ENCODE data around the gene NPTN.
A peak's percentile ranks its signal among the peaks of the same experiment; 100 is the strongest.

Gene NPTN

DNA sequence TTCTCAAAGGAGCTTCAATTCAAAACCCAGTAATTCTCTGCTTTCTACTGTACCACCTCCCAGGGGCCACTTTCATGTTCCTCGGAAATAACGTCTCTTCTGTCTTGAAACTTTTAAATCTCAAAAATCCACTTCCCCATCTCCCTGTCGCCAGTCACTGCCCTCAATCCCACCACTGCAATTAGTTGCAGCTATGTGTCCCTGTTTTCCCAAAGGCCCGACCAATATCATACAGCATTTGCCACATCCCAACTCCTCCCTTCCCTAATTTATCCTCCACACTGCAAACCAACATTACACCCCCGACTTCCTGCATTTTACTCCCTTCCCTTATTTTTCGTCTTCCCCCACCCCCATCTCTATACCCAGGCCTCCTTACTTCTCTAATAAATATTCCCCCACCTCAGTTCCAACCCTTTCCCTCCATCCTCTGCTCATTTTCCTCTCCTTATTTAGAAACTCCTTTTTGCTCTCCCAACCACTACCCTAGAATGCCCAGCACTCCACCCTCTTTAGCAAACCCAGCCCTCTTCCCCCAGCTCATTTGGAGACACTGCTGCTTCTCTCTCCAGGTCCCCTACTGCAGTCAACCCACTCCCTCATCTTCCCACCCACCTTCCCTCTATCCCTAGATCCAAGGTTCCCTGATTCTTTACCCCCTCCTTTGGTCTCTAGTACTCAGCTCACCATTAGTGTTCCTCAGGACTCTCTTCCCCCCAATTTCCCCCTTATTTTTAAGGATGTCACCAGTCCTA lies 1.1 kb downstream of the NPTN start:
- no peak for DNase-seq

DNA sequence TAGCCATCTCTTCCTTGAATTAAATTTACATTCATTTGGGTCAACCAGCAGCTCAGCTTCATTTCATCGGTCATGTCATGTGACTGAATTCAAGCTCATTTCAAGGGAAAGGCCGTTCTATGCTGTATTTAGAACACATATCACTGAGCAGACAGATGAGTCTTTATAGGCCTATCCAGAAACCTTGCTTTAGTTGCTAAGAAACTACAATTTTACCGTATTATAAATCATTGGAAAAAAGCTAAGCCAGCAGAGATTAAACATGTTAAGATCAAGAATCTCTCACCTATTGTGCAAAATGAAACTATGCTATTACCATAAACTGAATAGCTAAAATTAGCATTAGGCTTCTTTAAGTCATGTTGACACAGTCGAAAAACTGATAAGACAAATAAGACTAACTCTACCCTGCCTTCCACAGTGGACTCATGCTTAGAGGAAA lies 2.2 kb downstream of the NPTN start:
- DNase-seq, result no peak

DNA sequence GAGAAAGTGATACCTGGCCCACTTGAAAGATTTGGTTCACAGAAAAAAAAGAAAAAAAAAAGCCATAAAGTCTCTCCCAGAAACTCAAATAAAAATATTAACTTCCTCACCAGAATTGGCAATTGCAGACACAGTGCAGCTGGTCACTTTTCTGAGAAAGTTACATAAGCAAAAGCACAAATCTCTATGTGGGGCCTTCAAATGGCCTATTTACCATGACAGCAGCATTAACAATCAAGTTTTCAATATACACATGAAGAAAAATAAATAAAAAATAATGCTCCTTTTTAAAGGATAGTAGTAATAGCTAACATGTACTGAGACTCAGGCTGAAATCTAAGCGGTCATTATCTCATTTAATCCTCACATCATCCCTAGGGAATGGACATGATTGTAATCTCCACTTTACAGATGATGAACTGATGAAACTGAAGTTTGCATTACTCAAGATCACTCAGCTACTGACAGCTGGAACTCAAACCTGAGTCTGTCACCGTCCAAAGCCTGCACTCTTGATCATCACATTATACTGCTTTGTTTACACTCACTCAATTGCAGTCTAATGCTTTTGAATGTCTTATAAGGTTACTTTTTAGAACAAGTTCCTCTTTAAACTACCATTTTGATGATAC lies 3.3 kb downstream of the NPTN start:
- no peak for DNase-seq

DNA sequence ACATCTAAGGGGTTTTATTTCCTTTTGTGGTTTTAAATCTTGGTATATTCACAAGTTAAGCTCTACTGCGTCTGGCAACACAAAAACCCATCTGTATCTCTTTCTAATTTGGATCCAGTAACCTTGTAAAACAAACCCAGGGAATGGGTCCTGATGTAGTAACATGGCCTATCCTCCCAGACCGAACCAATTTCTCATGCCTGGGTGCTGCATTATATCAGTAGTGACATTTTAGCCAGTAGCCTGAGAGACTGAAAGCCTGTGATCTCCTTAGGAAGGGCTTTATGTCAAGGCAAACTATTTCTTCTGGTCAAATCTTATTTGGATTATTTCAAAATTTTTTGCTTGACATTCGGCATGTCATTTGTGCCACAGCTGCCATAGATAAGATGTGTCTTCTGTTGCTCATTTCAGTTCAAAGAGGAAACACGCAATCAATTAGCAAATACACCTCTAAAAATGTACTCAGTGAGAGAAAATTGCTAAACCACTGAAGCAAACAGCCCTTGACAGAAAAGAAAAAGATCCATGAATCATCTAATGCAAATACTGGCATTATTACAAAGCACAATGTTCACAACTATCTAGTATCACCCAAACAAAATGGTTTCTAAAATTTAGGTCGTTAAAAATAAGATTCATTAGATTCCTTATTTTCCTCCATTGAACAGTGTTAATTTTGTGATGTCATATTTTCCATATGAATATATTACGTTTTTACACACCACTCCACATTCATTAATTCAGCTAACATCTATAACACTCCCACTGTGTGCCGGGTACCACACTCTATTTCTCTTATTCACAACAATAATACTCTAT lies 4.0 kb downstream of the NPTN start:
- no peak for DNase-seq

DNA sequence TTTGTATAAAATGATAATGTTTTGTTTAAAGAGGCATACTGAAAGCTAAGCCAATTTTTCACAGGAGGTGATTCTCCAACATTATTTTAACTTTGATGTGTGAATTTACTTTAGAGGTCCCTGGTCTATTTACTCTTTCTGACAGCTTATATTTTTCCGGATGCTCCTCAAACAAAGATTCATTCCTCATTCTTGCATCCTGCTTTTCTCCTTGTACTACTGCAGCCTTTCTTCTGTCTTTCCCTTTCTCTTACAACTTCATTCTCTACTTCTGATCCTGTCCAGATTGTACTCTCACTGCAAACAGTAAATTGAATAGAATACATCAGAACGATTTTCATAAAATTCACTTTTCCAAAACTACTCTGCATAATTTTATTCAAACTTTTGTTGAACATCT lies 5.1 kb downstream of the NPTN start:
- no peak for DNase-seq

DNA sequence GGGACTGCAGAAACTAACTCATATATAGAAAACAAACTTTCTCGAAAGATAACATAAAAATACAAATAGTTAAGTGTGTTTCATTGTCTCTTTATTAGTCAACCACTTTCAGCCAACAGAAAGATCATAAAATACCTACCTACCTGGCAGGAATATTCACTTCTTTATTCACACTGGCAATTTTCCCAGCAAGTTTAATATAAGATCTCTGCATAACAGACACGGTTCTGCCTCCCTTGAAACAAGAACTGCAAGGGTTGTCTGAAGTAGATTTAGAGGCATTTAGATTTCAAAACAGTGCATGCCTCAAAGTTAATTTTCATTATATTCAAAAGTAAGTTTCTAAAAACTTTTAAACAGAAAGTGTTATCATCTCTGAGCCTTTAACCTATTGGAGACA lies 7.1 kb downstream of the NPTN start:
- DNase-seq, result no peak

DNA sequence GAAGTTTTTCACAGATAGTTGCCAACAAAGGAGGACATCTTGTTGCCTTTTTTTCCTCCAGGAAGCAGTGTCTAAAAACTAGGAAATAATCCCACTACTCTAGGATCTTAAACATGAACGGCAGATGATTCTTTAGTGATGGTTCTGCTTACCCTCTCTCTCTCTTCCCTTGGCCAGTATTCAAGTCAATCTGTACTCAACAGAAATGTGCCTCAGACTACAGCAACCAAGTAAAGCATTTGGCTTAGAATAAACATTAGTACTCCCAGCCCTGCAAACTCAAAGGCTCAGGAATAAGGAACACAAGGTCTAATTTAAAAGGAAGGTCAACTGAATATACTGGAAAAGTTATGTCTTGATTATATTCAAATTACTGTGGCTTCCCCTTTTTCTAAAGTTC lies 8.7 kb downstream of the NPTN start:
- DNase-seq, result no peak

DNA sequence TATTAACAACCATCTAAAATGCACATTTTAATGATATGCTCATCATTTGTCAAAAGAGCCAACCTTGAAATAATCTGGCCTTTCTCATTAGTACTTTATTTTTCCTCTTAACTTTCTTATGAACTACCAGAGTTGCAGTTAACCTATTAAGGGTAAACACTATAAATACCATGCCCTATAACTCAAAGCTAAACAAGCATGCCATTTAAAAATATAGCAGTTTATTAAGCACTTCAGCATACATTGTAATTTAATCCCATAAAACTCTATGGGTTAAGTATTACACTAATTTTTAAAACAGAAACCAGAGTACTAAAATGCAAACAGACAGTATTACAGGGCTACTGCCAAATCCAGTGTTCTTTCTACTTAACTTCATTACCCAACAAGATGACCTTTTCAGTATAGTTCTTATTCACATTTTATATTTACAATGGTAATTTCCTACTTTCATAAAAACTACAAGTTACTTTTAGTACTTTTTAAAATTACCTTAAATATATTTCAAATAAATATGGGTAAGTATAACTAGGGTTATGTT lies 11.8 kb downstream of the NPTN start:
- DNase-seq, result no peak

DNA sequence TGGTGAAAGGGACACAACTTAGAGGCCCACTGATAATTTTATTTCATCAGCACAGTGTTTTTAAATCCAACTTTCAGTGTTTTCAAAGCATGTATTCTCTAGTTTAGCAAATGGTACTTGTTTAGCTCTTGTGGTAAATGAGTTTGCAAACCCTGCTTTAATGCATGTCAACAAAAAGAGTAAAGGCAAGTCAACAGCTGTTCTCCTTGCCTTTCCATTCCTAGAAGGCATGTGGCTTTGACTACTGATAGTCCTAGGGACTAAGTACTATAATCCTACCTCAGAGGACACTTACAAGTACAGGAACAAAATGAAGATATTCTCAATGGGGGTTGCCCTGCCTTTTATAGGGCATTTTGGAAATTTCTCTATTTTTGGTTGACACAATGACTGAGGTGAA lies 13.1 kb downstream of the NPTN start:
- no peak for DNase-seq

DNA sequence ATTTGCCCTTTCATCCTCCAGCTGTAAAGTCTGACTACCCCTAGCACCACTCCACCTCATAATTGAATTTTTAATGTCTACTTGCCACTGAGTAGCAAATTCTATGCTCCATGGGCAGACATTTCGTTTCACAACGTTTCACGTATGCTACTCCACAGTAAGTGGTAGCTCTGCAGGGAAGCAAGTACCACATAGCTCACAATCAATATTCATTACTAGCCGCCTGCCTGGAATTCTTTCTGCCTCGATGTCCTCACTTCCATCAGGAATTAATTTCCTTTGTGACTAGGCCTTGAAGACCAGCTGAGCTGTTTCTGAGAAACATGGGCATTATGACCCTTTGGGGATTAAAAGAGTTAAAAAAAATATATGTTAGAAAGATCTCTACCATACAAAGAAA lies 15.3 kb downstream of the NPTN start:
- no peak for DNase-seq

DNA sequence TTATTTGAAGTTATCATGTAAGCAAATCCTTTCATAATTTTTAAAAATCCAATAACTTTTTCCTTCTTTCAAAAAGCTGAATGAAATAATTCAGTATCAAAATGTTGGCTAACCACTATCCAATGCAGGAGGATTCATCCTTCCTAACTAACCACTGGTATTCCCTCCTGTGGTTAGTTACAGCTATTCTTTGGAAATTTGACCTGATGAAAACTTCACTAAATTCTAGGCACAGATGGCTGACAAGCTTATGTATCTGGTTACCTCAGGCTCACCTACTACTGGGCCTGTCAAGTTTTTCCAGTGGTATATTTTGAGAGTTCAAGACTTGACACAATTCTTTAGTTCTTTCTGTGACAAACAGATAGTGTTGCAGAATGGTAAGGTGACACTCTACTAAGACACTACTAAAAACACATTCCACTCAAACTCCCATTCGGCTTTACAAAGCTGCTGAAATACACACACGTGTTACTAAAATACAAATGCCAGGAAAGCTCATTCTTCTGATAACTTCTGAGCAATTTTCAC lies 15.8 kb downstream of the NPTN start:
- no peak for DNase-seq

DNA sequence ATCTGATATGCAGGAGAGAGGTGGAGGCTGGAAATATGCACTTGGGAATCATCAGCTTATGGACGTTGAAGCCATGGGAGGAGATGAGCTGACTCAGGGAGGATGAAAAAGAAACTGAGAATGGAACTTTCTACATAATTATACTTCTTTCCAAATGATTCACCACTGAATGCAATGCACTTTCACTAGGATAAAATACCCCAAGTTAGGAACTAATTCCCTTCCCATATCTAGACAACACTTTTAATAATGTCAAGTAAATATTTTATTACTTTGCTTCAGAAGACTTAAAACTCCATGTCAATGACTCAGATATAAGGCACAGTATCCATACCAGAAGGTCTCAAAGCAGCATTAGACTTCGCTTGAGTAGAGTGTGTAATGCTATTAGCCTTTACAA lies 24.2 kb downstream of the NPTN start:
- DNase-seq, result no peak

DNA sequence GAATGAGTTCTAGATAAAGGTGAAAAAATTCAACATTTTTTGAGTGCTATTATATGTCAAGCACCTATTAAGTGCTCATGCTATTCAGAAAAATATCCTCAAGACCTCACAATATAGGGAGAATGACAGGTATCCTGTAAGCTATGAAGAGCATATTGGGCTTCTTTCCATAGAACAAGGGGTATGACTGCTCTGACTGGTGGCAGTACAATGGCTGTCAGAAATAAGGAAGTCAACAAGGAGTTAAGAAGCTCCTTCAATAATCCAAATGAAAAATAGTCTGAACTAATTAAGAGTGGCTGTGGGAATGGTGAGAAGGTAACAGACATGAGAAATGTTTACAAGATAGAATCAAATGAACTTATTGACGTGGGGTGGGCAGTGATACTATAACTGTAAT lies 24.7 kb downstream of the NPTN start:
- no peak for DNase-seq

DNA sequence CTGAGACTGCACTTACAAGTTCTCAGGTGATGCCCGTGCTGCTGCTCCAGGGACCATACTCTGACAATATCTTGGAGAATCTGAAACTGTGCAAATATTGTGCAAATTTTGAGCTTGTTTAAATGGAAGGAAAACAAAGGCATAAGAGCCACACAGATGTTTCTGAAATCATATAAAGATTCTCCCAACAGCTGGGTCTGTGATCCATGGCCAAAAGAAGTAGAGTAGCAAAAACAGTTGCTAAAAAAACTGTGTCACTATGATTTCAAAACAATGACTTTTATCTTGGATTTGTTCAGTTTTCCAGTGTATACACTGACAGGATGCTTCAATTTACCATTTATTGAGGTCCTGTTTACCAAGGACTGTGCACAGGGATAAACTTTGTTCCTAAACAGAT lies 25.3 kb downstream of the NPTN start:
- no peak for DNase-seq

DNA sequence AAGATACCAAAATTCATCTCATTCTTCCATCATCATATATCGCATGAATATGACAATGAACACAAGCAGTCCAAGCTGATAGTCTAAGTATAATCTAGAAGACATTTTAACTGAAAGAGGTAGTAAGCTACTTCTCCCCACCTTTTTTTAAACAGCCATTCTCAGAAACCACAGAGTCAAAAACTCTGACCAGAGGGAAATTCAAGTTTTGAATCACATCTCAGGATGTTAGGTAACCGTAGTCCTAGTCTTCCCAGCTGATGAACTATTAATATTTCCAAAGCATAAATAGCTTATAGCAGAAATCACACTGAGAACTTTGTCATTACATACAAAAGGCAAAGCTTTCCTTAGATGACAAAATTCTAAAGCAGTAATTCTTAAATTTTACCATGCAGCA lies 25.8 kb downstream of the NPTN start:
- no peak for DNase-seq

DNA sequence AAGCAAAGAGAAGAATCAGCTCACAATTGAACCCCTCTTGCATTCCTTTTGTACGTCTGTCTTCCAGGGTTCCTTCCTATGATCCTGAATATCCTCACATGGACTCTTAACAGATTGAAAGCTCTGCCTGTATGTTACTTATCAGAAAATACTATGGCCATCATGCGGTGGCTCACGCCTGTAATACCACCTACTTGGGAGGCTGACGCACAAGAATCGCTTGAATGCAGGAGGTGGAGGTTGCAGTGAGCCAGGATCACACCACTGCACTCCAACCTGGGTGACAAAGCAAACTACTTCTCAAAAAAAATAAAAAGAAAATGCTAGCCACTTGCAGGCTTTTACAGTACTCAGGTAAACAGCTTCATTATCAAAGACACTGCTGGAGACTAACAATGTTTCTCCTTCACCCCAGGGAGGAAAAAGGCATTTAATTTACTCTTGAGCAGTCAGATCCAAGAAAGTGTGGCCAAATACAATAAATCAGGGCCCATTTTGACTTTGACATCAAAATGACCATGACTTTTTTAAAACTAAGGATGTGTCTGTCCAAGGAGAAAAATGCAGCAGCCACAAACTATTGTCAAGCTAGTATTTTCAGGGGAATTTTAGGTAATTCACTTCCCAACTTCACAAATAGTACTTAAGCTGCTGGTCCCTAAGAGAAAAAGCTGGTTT lies 27.3 kb downstream of the NPTN start:
- no peak for DNase-seq

DNA sequence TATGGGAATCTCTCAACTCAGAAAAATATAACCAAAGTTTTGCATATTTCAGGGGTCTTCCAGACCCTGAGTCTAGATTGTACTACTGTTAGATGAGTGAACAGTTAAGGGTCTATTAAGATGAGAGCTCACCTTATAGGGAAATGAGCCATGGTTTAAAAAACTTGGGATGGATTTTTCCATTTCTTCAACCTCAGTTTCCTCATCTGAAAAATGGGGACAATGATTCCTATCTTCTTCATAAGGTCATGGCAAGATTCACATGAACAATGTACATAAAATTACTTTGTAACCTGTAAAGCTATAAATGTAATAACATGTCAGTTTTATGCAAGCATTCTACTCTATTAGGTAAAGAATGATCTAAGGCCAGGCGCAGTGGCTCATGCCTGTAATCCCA lies 28.7 kb downstream of the NPTN start:
- no peak for DNase-seq

DNA sequence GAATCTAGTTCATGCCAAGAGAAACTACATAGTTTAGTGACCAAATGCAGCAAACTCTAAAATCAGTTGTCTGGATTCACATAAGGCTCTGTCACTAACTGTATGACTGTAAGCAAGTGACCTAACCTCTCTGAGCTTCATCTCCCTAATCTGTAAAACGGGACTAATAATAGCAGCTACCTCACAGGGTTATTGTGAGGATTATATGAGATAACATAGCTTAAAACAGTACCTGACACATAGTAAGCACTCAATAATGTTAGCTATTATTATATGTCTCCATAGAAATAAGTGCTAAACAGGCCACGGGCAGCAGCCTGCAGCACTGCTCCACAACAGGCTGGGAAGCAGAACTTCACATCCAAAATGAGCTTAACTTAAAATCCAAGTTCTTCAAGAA lies 30.2 kb downstream of the NPTN start:
- no peak for DNase-seq

DNA sequence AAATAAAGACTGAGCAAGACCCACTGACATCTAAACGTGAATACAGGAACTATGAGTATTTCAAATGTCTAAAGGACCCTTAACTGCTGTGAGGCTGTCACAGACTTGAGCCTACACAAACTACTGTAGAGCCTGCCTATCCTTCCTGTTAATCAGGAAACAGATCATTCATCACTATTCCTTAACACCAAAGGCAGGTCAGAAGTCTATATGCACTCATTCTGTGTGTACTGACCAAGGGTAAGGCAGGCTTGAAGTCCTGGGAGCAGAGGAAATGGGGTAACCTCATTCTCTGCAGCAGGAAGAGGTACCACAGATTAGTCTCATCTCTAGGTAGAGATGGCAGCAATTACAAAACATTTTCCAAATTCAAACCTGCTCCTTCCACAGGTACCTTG lies 30.7 kb downstream of the NPTN start:
- DNase-seq, result peak; percentile 31

DNA sequence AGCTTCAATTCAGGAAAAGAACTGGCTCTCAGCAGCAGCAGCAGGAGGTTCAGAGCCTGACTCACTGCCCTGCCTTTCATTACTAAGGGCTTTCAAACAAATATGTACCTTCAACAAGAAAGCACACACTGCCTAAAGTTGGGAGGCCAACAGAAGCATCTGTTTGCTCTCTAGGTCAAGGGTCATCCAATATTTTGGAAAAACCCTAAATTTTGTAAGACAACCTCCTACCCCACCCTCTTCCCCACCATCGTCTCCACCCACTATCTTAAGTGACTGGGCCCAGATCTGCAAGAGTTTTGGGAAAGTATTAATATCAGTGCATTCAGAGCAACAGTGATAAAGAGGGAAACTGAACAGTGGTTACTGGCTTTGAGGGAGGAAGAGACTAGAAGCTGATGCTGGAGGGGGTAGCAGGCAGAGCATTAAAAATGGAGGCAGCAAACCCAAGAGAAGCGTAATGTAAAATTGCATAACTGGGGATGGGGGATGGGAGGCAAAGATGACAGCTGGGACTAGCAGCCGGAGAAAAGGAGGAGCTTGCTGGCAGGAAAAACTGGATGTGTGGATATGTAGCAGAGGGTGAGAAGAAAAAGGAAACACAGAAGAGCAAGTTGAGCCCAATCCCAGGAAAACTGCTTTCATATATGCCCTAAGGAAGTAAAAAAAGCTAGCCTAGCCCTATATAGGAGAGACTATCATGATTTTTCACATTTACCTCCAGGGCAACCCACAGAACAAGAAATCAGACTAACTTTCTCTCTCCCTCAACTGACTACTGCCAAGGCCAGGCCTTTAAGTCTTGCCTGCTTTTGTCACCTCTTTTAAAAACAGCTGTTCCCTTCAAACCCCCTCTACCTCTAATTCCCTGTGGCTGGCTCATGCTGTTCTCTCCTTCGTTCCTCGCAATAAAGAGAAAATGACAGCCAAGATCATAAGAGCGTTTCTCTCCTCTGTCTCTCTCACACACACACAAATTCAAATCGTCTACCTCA lies 31.4 kb downstream of the NPTN start:
- no peak for DNase-seq

Measured in KG1 (cell line).